Astrocyte (in vitro differentiated cells and primary cell): ENCODE measurements around the gene RABGGTB.

Experiments used
- CTCF ChIP-seq: IDR thresholded peaks from 2 replicates; pipeline ENCODE4 v1.5.1; 2011; ENCODE audit warnings: low read depth, mild to moderate bottlenecking, inconsistent platforms, low read length, moderate library complexity; ENCODE audit not compliant: insufficient read depth
- EZH2 ChIP-seq: IDR thresholded peaks from 2 replicates; pipeline ENCODE4 v1.6.1; 2012; ENCODE audit warnings: mild to moderate bottlenecking, low read length, inconsistent platforms; ENCODE audit not compliant: insufficient read depth

- no peak for TF ChIP-seq EZH2
- no peak for TF ChIP-seq CTCF
Measured at GRCh38 chr1:75812065-75812464, 26.0 kb downstream of the RABGGTB start.
